PFSK-1 (cell line): ENCODE data around the gene UMOD.

ENCODE experiments used
- FOXP2 ChIP-seq: optimal IDR thresholded peaks from 2 replicates; pipeline ENCODE3; 2011; ENCODE audit warnings: borderline replicate concordance, control low read depth, inconsistent platforms; ENCODE audit not compliant: insufficient read depth; ENCODE audit errors: extremely low read length, extremely low read depth
- POLR2AphosphoS5 ChIP-seq: IDR thresholded peaks from 2 replicates; pipeline ENCODE4 v1.6.1; 2012; ENCODE audit warnings: low read depth, mild to moderate bottlenecking, control low read depth, low read length, moderate library complexity
- REST ChIP-seq, 2 experiments: IDR thresholded peaks; 2 replicates each; pipeline versions ENCODE4 v1.6.1 to v1.8.0; 2011 to 2012; ENCODE audit warnings: low read depth in 2 of 2, low read length in 2 of 2, control low read depth in 1 of 2, inconsistent platforms in 1 of 2, mild to moderate bottlenecking in 1 of 2, moderate library complexity in 1 of 2; ENCODE audit not compliant: insufficient read depth in 1 of 2
- SIN3A ChIP-seq: IDR thresholded peaks from 2 replicates; pipeline ENCODE4 v1.6.1; 2012; ENCODE audit warnings: mild to moderate bottlenecking, low read length, moderate library complexity, borderline replicate concordance; ENCODE audit not compliant: insufficient read depth
- TAF1 ChIP-seq: IDR thresholded peaks from 2 replicates; pipeline ENCODE4 v1.6.1; 2012; ENCODE audit warnings: low read length, control low read depth, borderline replicate concordance; ENCODE audit not compliant: insufficient read depth

Gene UMOD

GRCh38 chr16:20308266-20308665 is 44.2 kb downstream of the UMOD start:
- TF ChIP-seq REST (IDR thresholded peaks at IDR 0.05; ENCODE audit: insufficient read depth in 1 of 2, low read depth in 2 of 2, low read length in 2 of 2) (no peak), SIN3A (no peak), TAF1 (no peak)

- TF ChIP-seq TAF1 (no peak), SIN3A (no peak), POLR2AphosphoS5 (no peak), FOXP2 (no peak), REST (IDR thresholded peaks at IDR 0.05; ENCODE audit: insufficient read depth in 1 of 2, low read depth in 2 of 2, low read length in 2 of 2) (no peak)
Observed at GRCh38 chr16:20307791-20308190, 44.7 kb downstream of the UMOD start.

GRCh38 chr16:20307240-20307671 is 45.3 kb downstream of the UMOD start:
- TF ChIP-seq SIN3A = no peak
- TF ChIP-seq TAF1 = no peak
- TF ChIP-seq POLR2AphosphoS5 = no peak
- TF ChIP-seq REST (IDR thresholded peaks at IDR 0.05; ENCODE audit: insufficient read depth in 1 of 2, low read depth in 2 of 2, low read length in 2 of 2) = no peak

GRCh38 chr16:20306401-20306800 is 46.1 kb downstream of the UMOD start:
- TF ChIP-seq TAF1 (no peak), REST (IDR thresholded peaks at IDR 0.05; ENCODE audit: insufficient read depth in 1 of 2, low read depth in 2 of 2, low read length in 2 of 2) (no peak), SIN3A (no peak), POLR2AphosphoS5 (no peak), FOXP2 (no peak)

- no peak for TF ChIP-seq POLR2AphosphoS5
- no peak for TF ChIP-seq FOXP2
- TF ChIP-seq SIN3A = no peak
- TF ChIP-seq REST (IDR thresholded peaks at IDR 0.05; ENCODE audit: insufficient read depth in 1 of 2, low read depth in 2 of 2, low read length in 2 of 2) = no peak
- no peak for TF ChIP-seq TAF1
Observed at GRCh38 chr16:20303012-20303411, 49.5 kb downstream of the UMOD start.
